Lower lobe of right lung (tissue), 2 donors: ENCODE data around the gene PICALM. TPM values are rescaled to one million over a fixed set of nuclear protein-coding genes. Genes with fewer than 3 reads are reported as not detected.
"Not testable (repeated sequence)": the region's sequence is repeated elsewhere in the genome, so short reads cannot be mapped to it uniquely, and the experiment has no call there.

Experiments
- ATAC-seq, 2 donors: fragments of 200-7000 bp; cut with Tn5 transposase; one replicate each; pipeline ENCODE4 v1.9.1; 2020 to 2022; ENCODE audit warnings: mild to moderate bottlenecking in 2 of 2, moderate library complexity in 2 of 2
- DNase-seq: peaks from one replicate; pipeline ENCODE4 v3.0.0-alpha.2; 2020
- H3K27ac ChIP-seq: fragments of 200-600 bp; one replicate; pipeline ENCODE4 v1.8.0; 2022
- H3K27me3 ChIP-seq: fragments of 200-600 bp; one replicate; pipeline ENCODE4 v1.8.0; 2022; ENCODE audit warnings: low read depth
- H3K36me3 ChIP-seq: fragments of 200-600 bp; one replicate; pipeline ENCODE4 v1.8.0; 2022; ENCODE audit warnings: mild to moderate bottlenecking
- H3K4me1 ChIP-seq: fragments of 200-600 bp; one replicate; pipeline ENCODE4 v1.8.0; 2022
- H3K4me3 ChIP-seq: fragments of 200-600 bp; one replicate; pipeline ENCODE4 v1.8.0; 2022; ENCODE audit warnings: mild to moderate bottlenecking
- H3K9me3 ChIP-seq: fragments of 200-600 bp; one replicate; pipeline ENCODE4 v1.8.0; 2022
- intact Hi-C: fragments of 100-400 bp; cut with DNase I; formaldehyde crosslinking; loops from one replicate; pipeline ENCODE4 v1.11.0; 2022
- total RNA-seq: library from RNA; stranded (reverse); fragmentation: NEBNext Ultra II Directional; extraction: Animal tissue kit (Norgen Biotek cat#: 25700); gene quantifications from one replicate; pipeline ENCODE4 v1.2.1, GENCODE V29; 2021
- TF ChIP-seq, protein P1 (sequence below): fragments of 200-600 bp; IDR thresholded peaks from one replicate; pipeline ENCODE4 v1.8.0; 2022; ENCODE audit warnings: antibody characterized with exemption, mild to moderate bottlenecking
- donor health status: DM: no; HTN: yes; CAD: no; lungs with severe emphysema.

Gene PICALM
- total RNA-seq, 1 donor from 2014 or later = 190 TPM

DNA sequence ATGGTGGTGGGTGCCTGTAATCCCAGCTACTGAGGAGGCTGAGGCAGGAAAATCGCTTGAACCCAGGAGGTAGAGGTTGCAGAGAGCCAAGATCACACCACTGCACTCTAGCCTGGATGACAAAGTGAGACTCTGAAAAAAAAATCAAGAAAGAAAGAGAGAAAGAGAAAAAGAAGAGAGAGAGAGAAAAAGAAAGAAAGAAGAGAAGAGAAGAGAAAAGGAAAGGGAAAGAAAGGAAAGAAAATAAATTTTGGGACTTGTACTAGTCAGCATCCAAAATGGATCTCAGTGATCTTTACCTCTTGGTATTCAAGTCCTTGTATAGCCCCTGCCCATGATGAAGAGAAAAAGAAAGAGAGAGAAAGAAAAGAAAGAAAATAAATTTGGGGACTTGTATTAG lies 22.2 kb upstream of the PICALM start:
- H3K27ac ChIP-seq = no peak overlapping the region
- H3K4me3 ChIP-seq = no peak overlapping the region
- H3K27me3 ChIP-seq = no peaks in the 10 kb centered on the region
- no peaks in the 10 kb centered on the region for H3K4me1 ChIP-seq
- TF ChIP-seq, protein P1, sequence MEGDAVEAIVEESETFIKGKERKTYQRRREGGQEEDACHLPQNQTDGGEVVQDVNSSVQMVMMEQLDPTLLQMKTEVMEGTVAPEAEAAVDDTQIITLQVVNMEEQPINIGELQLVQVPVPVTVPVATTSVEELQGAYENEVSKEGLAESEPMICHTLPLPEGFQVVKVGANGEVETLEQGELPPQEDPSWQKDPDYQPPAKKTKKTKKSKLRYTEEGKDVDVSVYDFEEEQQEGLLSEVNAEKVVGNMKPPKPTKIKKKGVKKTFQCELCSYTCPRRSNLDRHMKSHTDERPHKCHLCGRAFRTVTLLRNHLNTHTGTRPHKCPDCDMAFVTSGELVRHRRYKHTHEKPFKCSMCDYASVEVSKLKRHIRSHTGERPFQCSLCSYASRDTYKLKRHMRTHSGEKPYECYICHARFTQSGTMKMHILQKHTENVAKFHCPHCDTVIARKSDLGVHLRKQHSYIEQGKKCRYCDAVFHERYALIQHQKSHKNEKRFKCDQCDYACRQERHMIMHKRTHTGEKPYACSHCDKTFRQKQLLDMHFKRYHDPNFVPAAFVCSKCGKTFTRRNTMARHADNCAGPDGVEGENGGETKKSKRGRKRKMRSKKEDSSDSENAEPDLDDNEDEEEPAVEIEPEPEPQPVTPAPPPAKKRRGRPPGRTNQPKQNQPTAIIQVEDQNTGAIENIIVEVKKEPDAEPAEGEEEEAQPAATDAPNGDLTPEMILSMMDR = no peak
- H3K9me3 ChIP-seq = no peaks in the 10 kb centered on the region
- H3K36me3 ChIP-seq = no peaks in the 10 kb centered on the region
- DNase-seq (no peak), ATAC-seq (no peak)
- intact Hi-C loops = no loop called here

DNA sequence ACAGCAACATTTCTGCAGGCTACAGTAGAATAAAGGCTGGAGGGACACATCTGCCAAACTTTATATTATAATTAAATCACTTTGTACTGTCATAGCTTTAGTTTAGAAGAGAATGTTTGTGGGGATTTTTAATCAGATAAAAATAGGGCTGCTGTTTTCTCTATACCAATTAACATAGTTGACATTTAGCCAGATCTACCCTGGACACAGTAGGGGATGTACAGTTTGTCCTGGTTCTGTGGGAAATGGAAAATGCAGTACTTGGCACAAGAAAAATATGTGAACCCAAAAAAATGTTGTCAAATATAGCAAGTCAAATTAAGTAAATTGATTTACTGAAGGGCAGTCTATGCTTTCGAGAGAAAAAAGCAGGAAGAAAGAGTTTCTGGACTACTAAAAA lies 20.8 kb upstream of the PICALM start:
- Histone ChIP-seq H3K27me3 (no peaks in the 10 kb centered on the region), H3K27ac (no peak overlapping the region), H3K36me3 (no peaks in the 10 kb centered on the region), H3K4me1 (no peaks in the 10 kb centered on the region), H3K9me3 (no peaks in the 10 kb centered on the region), H3K4me3 (no peak overlapping the region)
- ATAC-seq (no peak), DNase-seq (no peak)
- TF ChIP-seq, protein P1 = no peak
- intact Hi-C loops = no loop called here

DNA sequence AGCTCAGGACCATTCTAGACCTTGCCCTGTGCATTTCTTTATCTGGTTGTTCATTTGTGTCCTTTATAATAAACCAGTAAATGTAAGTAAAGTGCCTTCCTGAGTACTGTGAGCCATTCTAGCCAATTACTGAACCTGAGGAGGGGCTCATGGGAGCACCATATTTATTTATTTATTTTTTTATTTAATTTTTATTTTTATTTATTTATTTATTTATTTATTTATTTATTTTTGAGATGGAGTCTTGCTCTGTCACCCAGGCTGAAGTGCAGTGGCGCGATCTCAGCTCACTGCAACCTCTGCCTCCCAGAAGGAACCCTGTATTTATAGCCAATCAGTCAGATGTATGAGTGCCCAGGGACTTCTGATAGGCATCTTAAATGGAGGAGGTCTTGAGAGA lies 18.8 kb upstream of the PICALM start:
- DNase-seq, H3K27me3 ChIP-seq, H3K4me1 ChIP-seq, H3K9me3 ChIP-seq, H3K36me3 ChIP-seq, H3K27ac ChIP-seq, intact Hi-C loops, ATAC-seq, H3K4me3 ChIP-seq: not testable (repeated sequence)

DNA sequence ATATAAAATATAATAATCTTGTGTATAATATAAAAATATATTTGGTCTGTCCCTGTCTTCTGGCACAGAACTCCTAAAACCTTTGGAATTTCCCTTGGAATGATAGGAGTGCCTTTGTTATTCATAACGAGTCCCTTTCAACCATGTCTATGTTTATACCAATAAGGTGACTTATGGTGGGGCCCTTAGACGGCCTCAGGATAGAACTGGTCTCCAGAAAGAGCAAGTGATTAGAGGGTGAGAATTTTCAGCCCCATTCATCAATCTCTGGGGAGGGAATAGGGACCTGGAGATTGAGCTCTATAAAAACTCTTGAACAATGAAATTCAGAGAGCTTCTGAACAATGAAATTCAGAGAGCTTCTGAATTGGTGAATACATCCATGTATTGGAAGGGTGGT lies 18.4 kb upstream of the PICALM start:
- no peak for ATAC-seq
- TF ChIP-seq, protein P1 = no peak
- Histone ChIP-seq H3K27me3 (no peaks in the 10 kb centered on the region), H3K27ac (no peak overlapping the region), H3K4me1 (no peaks in the 10 kb centered on the region), H3K4me3 (no peak overlapping the region), H3K9me3 (no peaks in the 10 kb centered on the region), H3K36me3 (no peaks in the 10 kb centered on the region)
- intact Hi-C loops = no loop called here
- no peak for DNase-seq

DNA sequence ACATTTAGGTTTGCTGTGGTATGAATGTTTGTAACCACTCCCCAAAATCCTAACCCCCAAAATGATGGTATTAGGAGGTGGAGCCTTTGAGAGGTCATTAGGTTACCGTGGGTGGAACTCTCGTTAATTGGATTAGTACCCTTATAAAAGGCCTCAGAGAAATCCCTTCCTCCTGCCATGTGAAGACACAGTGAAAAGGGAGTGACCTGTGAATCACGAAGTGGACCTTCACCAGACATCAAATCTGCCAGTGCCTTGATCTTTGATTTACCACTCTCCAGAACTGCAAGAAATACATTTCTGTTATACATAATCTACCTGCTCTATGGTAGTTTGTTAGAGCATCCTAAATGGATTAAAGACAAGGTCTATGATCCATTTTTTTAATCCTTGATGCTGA lies 12.6 kb upstream of the PICALM start:
- no peak for ATAC-seq
- no peak overlapping the region for H3K27ac ChIP-seq
- H3K27me3 ChIP-seq = no peaks in the 10 kb centered on the region
- no peaks in the 10 kb centered on the region for H3K36me3 ChIP-seq
- TF ChIP-seq, protein P1 = no peak
- H3K4me1 ChIP-seq = no peaks in the 10 kb centered on the region
- H3K4me3 ChIP-seq = no peak overlapping the region
- intact Hi-C loops = no loop called here
- no peaks in the 10 kb centered on the region for H3K9me3 ChIP-seq
- no peak for DNase-seq

DNA sequence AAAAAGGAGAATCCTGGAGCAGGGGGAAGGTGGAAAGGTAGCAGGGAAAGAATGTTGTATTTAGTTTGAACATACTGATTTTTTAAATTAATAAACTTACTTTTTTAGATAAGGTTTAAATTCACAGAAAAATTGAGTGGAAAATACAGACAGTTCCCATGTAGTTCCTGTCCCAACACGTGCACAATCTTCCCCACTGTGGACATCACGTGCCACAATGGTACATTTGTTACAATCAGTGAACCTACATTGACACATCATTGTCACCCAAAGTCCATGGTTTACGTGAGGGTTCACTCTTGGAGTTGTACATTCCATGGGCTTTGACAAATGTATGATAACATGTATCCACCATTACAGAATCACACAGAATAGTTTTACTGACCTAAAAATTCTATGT lies 10.5 kb upstream of the PICALM start:
- ATAC-seq (no peak), DNase-seq (no peak)
- no peak overlapping the region for H3K27ac ChIP-seq
- no peaks in the 10 kb centered on the region for H3K4me1 ChIP-seq
- no peaks in the 10 kb centered on the region for H3K27me3 ChIP-seq
- H3K4me3 ChIP-seq = no peak overlapping the region
- TF ChIP-seq, protein P1 = no peak
- no peaks in the 10 kb centered on the region for H3K9me3 ChIP-seq
- H3K36me3 ChIP-seq = no peaks in the 10 kb centered on the region
- intact Hi-C loops = no loop called here
